Hindlimb muscle (tissue), 1 donor: ENCODE measurements around the gene OVCA2. TPM values are rescaled to one million over a fixed set of nuclear protein-coding genes. Genes with fewer than 3 reads are reported as not detected.

ENCODE experiments used
- DNase-seq: peaks from one replicate; pipeline ENCODE4 v3.0.0-alpha.2; 2013
- polyA plus RNA-seq: library from polyadenylated mRNA; unstranded; fragments of 120-200 nt; gene quantifications from one replicate; pipeline ENCODE4 v1.2.1, GENCODE V29; 2013; ENCODE audit not compliant: insufficient read length

The OVCA2 gene
- polyA plus RNA-seq, 1 donor = 12.6 TPM

GRCh38 chr17:2034806-2035540 is 6.8 kb upstream of the OVCA2 start:
- DNase-seq = no peak

DNA sequence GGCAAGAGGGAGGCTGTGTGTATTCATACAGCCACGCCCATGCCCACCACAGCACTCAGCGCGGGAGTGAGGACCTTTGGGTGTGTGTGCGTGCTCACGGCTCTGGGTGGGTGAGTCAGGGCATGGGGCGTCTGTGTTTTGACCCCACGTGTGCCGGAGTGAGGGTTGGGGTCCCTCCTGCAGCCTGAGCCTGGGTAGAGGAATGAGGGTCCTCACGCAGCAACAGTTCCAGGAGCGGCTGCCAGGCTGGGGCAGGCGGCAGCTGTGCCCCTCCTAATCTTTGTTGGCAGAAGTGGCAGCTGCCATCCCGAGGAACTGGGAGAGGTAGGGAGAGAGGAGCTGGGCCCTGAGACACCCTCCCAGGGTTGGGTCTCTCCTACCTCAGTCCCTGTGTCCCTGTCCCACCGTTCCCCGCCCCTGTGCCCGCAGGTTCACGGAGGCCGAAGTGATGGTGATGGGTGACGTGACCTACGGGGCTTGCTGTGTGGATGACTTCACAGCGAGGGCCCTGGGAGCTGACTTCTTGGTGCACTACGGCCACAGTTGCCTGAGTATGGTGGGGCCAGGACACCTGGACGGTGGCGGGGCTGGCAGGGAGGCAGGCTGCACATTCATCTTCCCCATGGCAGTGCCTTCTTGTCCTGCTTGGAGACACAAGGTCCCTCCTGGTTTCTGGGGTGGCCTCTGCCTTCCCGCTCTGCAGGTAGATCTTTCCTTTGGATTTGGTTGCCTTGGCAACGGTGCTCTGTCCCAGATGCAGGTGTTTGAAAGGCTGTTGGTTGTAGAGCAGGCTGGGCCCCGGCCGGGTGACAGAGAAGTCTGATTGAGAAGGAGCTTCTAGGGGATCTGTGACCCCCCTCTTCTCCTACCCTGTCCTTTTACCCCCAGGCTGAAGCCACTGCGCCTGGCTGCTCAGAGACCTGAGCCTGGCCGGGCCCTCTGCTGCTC is 6.0 kb upstream of the OVCA2 start:
- no peak for DNase-seq

GRCh38 chr17:2037155-2037554 is 4.7 kb upstream of the OVCA2 start:
- DNase-seq = no peak

GRCh38 chr17:2040219-2040827 is 1.5 kb upstream of the OVCA2 start:
- DNase-seq = no peak

GRCh38 chr17:2040942-2041560 is 771 bp upstream of the OVCA2 start:
- DNase-seq = no peak

- DNase-seq = no peak
Measured at GRCh38 chr17:2042390-2042847, 597 bp downstream of the OVCA2 start.

GRCh38 chr17:2042933-2043332 is 1.1 kb downstream of the OVCA2 start:
- DNase-seq = no peak

DNA sequence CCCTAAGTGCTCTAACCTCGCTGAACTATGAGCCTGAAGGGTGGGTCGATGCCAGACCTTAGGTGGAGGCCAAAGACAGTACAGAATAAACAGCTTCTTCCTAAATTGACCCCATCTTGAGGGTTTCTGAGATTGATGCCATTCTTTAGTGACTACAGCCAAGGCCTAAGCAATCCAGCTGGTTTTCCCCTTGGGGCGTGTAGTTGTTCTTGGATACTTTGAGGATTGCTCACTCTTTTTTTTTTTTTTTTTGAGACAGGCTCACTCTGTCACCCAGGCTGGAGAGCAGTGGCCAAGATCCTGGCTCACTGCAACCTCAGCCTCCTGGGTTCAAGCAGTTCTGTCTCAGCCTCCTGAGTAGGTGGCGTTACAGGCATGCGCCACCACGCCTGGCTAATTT is 2.0 kb downstream of the OVCA2 start:
- no peak for DNase-seq

GRCh38 chr17:2044263-2044894 is 2.6 kb downstream of the OVCA2 start:
- no peak for DNase-seq

DNA sequence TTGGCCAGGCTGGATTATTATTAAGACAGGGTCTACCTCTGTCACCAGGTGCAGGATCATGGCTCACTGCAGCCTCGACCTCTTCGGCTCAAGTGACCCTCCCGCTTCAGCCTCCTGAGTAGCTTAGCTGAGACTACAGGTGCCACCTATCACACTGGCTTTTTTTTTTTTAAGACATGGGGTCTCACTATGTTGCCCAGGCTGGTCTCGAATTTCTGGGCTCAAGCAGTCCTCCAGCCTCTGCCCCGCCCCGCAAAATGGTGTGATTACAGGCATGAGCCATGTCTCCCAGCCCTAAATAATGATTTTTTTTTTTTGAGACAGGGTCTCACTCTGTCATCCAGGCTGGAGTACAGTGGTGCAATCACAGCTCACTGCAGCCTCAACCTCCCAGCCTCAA is 5.8 kb downstream of the OVCA2 start:
- no peak for DNase-seq

DNA sequence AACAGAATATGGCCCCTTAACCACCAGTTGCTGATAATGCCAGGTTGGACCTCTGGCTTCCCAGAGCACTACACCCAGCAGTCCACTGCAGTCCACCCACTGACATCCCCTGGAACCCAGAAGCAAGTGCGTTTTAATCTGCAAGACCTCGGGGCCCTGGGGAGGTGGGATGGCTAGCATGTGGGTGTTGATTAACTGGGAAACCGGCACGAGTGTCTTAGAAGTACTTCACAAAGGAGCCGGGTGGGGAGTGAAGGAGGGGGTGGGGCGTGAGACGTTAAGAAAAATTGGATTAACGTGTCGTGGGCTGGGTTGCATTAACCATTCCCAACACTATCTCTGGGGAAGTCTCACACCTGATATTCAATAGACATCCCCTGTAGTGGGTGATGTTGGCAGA is 7.0 kb downstream of the OVCA2 start:
- DNase-seq = no peak

DNA sequence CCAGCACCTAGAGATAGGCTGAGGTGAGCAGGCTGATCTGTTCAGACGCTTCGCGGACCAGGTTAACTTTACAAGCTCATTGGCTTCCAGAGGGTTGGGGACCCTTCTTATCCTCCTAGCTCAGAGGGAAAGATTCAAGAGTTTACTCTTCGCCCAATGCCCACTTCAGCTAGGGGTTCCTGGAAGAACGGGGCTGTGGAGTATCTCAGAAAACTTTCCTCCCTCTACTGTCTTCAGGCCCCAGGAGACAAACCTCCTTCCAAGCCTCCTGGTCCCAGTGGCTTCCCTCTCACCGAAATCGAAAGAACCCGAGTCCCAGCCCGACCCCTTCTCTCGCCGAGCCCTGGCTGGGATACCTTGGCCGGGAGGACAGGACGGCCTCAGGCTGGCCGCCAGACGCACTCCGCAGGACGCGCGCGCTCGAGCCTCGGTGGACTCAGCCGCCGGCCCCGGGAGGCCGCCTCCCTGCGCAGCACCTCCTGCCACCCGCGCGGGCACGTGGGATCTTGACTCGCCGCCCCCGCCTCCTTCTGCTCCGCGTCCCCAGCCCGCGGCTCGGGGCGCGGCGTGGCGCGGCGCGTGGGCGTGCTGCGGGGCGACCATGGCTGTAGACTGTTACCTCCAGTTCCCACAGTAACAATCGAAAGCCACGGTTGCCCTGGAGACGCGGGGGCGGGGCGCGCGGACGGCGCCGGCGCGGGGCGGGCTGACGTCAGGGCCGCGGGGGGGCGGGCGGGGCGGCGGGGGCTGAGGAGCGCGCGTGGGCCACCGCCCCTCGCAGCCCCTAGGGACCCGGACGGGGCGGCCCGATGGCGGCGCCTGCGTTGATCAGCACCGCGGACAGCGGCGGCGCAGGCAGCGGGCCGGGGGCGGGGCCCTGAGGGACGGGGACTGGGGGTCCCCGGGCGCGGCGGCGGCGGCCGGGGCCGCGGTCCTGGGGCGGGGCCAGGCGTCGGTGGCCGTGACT is 7.8 kb downstream of the OVCA2 start:
- peak; percentile 87 for DNase-seq

DNA sequence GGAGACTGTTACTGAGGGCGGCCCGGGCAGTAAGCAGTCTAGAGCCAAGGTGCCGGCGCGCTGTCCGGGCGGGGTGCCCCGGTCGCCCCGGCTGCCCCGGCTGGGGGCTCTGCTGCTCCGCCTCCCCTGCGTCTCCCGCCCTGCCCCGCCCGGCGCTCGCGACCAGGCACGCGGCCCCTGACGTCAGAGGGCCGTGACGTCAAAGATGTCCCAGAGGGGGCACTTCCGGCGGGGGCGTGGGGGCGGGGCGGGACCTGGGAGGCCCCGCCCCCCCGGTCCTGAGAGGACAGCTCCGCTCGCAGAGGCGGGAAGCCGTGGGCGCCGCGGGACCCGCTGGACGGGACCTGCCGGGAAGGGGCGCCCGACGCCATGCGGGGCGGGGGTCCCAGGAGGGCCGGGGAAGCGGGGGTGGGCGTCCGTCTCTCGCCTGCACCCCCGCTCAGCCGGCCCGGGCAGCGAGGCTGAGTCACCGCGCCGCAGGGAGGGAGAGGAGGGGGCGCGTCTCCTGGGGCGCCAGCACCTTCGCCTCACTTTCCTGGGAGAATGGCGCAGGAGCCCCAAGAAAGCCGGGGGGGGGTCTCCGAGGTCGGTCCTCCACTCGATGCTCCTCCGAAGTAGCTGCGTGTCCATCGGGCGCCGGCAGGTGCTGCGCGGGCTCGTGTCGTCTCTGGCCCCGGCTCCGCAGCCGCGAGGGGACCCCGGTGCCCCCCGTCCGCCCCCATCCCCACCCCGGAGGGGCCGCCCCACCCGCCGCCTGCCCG is 8.7 kb downstream of the OVCA2 start:
- peak; percentile 69 for DNase-seq

DNA sequence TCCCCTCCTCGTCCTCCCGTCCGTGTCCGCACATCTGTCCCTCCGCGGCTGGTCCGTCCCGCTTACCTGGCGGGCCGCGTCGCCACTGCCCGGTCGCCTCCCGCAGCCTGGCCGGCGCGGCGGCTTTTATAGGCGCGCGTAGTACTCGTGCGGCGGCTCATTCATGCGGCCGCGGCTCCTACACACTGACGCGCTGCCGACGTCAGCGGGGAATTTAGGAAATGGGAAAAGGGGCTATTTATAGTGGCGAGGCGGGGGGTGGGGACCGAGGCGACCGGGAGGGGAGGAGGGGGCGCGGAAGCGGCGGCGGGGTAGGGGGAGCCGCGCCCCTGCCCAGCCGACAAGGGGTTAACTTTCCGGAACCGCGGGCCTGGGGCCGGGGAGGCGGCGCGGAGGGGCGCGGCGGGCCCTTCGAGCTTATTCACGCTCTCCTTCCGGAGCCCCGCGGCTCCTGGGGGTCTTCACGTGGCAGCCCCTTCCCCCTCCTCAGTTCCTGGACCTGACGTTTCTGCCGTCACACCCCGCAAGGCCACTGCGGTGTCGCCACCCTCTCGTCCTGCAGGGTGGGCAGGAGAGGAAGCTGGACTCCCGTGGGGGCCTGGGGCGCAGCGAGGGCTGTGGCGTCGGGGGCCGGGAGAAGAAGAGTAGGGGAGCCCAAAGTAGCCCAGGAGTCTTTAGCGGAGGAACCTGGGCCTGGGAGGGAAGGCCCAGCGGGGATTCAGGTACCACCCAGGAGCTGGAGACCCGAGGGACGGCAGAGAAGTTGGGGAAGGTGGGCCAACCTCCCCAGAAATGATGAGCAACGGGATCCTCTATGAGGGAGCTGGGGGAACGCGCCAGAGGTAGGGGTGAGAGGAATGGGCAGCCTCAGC is 9.5 kb downstream of the OVCA2 start:
- DNase-seq = no peak

- no peak for DNase-seq
Measured at GRCh38 chr17:2051933-2052559, 10.2 kb downstream of the OVCA2 start.

DNA sequence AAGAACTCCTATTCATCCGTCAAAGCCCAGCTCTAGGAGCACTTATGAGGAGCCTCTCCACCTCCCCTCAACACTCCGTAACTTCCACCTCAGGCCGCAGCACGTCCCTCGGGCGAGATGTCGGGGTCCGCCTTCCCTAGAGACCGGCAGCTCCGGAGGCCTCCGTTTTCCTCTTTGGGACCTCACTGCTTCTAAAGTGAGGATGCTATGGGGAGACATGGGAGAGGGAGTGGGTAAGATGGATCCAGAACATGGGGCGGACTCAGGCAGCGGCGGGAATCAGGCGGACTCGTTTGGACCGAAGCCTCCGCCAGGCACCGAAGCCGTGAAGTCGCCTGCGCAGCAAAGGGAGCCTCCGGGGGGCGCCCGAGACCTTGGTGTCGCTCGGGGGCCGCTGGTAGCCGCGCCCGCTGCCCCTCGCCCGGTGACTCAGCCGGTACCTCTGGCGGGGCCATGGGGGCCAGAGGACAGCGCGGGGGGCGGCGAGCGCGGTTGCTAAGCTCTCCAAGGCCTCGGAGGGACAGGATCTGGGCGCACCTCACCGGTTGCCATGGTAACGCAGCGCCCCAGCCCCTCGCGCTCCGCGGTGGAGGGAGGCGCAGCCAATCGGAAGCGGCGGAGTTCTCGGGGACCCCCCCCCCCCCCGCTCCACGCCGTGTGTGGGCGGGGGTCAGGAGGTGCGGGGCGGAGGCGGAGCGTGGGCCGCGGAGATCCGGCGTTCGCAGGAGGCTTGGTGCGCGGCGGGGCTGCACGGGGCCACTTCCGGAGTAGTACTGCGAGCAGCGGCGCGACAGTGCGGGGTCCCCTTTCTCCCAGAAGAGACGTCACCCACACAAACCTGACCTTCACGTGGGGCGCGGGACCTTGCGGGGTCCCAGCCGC is 11.8 kb downstream of the OVCA2 start:
- DNase-seq = peak; percentile 75

GRCh38 chr17:2054262-2054511 is 12.4 kb downstream of the OVCA2 start:
- no peak for DNase-seq
